Upper lobe of right lung (tissue), 1 donor: ENCODE data around the gene CDCP1. TPM values are rescaled to one million over a fixed set of nuclear protein-coding genes. Genes with fewer than 3 reads are reported as not detected.

Experiments used
- ATAC-seq: fragments of 200-7000 bp; cut with Tn5 transposase; one replicate; pipeline ENCODE4 v1.9.1; 2020; ENCODE audit warnings: mild to moderate bottlenecking, moderate library complexity
- DNase-seq: peaks from one replicate; pipeline ENCODE4 v3.0.0-alpha.2; 2020
- H3K27ac ChIP-seq: fragments of 200-600 bp; one replicate; pipeline ENCODE4 v1.8.0; 2022
- H3K27me3 ChIP-seq: fragments of 200-600 bp; one replicate; pipeline ENCODE4 v1.8.0; 2022; ENCODE audit warnings: mild to moderate bottlenecking
- H3K36me3 ChIP-seq: fragments of 200-600 bp; one replicate; pipeline ENCODE4 v1.8.0; 2022
- H3K4me1 ChIP-seq: fragments of 200-600 bp; one replicate; pipeline ENCODE4 v1.8.0; 2022
- H3K4me3 ChIP-seq: fragments of 200-600 bp; one replicate; pipeline ENCODE4 v1.8.0; 2022; ENCODE audit warnings: mild to moderate bottlenecking
- H3K9me3 ChIP-seq: fragments of 200-600 bp; one replicate; pipeline ENCODE4 v1.8.0; 2022
- intact Hi-C: fragments of 100-400 bp; cut with DNase I; formaldehyde crosslinking; loops from one replicate; pipeline ENCODE4 v1.11.0; 2022
- total RNA-seq: library from RNA; stranded (reverse); fragmentation: NEBNext Ultra II Directional; extraction: Animal tissue kit (Norgen Biotek cat#: 25700); gene quantifications from one replicate; pipeline ENCODE4 v1.2.1, GENCODE V29; 2021
- TF ChIP-seq, protein P1 (sequence below): fragments of 200-600 bp; IDR thresholded peaks from one replicate; pipeline ENCODE4 v1.8.0; 2022; ENCODE audit warnings: antibody characterized with exemption
- donor health status: DM: no; HTN: yes; CAD: no; lungs with severe emphysema.

The CDCP1 gene
- total RNA-seq, 1 donor from 2014 or later, result 19.1 TPM

DNA sequence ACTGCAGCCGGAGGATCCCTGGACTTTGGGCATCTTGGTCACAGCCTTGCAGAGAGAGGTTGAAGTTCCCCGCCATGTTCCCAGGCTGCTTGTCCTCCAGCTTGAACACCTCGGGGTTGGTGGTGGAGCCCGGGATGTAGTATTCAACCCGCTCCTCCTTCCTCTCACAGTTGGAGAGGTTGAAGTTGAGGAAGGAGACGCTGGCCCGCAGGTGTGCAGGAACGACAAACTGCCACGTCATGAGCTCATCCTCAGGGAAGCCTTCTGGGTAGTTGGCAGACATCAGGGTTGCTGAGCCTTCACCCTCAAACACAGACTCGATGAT, 35.7 kb downstream of the CDCP1 start:
- H3K4me3 ChIP-seq, result no peak overlapping the region
- no peaks in the 10 kb centered on the region for H3K9me3 ChIP-seq
- intact Hi-C loops, result no loop called here
- TF ChIP-seq, protein P1, sequence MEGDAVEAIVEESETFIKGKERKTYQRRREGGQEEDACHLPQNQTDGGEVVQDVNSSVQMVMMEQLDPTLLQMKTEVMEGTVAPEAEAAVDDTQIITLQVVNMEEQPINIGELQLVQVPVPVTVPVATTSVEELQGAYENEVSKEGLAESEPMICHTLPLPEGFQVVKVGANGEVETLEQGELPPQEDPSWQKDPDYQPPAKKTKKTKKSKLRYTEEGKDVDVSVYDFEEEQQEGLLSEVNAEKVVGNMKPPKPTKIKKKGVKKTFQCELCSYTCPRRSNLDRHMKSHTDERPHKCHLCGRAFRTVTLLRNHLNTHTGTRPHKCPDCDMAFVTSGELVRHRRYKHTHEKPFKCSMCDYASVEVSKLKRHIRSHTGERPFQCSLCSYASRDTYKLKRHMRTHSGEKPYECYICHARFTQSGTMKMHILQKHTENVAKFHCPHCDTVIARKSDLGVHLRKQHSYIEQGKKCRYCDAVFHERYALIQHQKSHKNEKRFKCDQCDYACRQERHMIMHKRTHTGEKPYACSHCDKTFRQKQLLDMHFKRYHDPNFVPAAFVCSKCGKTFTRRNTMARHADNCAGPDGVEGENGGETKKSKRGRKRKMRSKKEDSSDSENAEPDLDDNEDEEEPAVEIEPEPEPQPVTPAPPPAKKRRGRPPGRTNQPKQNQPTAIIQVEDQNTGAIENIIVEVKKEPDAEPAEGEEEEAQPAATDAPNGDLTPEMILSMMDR, result no peak
- no peak for DNase-seq
- H3K27ac ChIP-seq, result no peak overlapping the region
- H3K36me3 ChIP-seq, result no peaks in the 10 kb centered on the region
- no peaks in the 10 kb centered on the region for H3K27me3 ChIP-seq
- no peaks in the 10 kb centered on the region for H3K4me1 ChIP-seq
- no peak for ATAC-seq

GRCh38 chr3:45109771-45110508, 36.2 kb downstream of the CDCP1 start:
- intact Hi-C loops, result no loop called here
- H3K27me3 ChIP-seq, result no peaks in the 10 kb centered on the region
- H3K9me3 ChIP-seq, result no peaks in the 10 kb centered on the region
- H3K36me3 ChIP-seq, result no peaks in the 10 kb centered on the region
- no peaks in the 10 kb centered on the region for H3K4me1 ChIP-seq
- H3K4me3 ChIP-seq, result no peak overlapping the region
- TF ChIP-seq, protein P1, result no peak
- DNase-seq (no peak), ATAC-seq (peak; percentile 83)
- H3K27ac ChIP-seq, result peak overlapping the region; percentile 24

DNA sequence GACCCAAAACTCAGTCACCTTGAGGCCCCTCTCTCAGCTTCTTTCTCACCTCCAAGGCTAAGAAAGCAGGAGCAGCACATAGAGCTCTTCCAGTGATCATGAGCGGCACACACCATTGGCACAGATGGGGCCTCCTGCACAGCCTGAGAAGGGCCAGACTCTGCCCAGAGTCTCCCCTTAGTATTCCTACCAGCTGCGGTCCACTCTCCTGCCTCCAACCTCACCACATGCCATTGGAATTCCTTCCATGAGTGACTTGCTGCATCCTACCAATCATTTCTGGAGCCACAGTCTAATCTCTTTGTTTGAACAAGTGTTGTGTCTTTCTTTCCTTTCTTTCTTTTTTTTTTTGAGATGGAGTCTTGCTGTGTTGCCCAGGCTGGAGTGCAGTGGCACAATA, 39.3 kb downstream of the CDCP1 start:
- intact Hi-C loops, result no loop called here

GRCh38 chr3:45105855-45106671, 40.1 kb downstream of the CDCP1 start:
- TF ChIP-seq, protein P1, result no peak
- Histone ChIP-seq H3K9me3 (no peaks in the 10 kb centered on the region), H3K4me3 (no peak overlapping the region), H3K36me3 (no peaks in the 10 kb centered on the region), H3K4me1 (no peaks in the 10 kb centered on the region), H3K27me3 (no peaks in the 10 kb centered on the region), H3K27ac (no peak overlapping the region)
- ATAC-seq, result no peak
- intact Hi-C loops, result no loop called here
- DNase-seq, result no peak

More for the DNA sequence above, 39.3 kb downstream of the CDCP1 start:
- TF ChIP-seq, protein P1, result no peak
- no peaks in the 10 kb centered on the region for H3K4me1 ChIP-seq
- no peak for ATAC-seq
- no peaks in the 10 kb centered on the region for H3K27me3 ChIP-seq
- H3K4me3 ChIP-seq, result no peak overlapping the region
- H3K36me3 ChIP-seq, result no peaks in the 10 kb centered on the region
- H3K27ac ChIP-seq, result no peak overlapping the region
- H3K9me3 ChIP-seq, result no peaks in the 10 kb centered on the region
- DNase-seq, result no peak

DNA sequence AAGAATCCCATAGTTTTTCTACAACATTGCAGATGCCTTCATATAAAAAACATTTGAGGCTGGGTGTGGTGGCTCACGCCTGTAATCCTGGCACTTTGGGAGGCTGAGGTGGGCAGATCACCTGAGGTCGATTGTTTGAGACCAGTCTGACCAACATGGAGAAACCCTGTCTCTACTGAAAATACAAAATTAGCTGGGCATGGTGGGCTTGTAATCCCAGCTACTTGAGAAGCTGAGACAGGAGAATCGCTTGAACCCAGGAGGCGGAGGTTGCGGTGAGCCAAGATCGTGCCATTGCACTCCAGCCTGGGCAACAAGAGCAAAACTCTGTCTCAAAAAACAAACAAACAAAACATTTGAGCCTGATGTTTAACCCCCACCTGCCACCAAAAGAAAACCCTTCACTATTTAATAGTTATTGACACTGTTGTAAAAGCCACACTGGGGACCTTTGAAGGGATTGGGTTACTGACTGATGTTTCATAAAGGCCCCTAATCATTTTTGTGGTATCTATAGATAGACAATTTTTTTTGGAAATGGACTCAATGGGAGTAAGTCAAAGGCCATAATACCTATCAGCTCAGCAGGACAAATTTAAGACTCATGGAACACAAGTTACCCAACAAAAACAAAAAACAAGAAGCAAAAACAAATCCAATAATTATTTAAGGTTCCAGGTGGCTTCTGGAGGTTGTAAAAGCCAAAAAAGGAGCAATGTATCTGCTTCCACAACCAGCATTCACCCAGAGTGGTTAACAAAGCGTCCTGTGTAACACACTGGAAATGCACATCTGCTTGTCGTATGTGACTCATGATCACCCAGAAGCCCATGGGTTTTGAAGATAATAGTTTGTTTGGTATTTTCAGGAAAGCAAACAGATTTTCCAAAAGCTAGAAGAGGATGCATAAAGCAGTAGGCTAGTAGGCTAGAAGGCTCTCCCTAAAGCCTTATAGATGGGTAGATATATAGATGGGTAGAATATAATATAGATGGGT, 41.2 kb downstream of the CDCP1 start:
- intact Hi-C loops, result no loop called here
- H3K9me3 ChIP-seq, result no peaks in the 10 kb centered on the region
- DNase-seq (no peak), ATAC-seq (no peak)
- H3K36me3 ChIP-seq, result no peaks in the 10 kb centered on the region
- TF ChIP-seq, protein P1, result no peak
- H3K4me3 ChIP-seq, result no peak overlapping the region
- no peaks in the 10 kb centered on the region for H3K27me3 ChIP-seq
- H3K27ac ChIP-seq, result no peak overlapping the region
- H3K4me1 ChIP-seq, result no peaks in the 10 kb centered on the region
